Endothelial cell (in vitro differentiated cells): ENCODE results near the gene DGCR2. TPM values are rescaled to one million over a fixed set of nuclear protein-coding genes. Genes with fewer than 3 reads are reported as not detected.

Source experiments
- DNase-seq: peaks from one replicate; pipeline ENCODE4 v3.0.0; 2021; ENCODE audit warnings: low spot score
- H3K27ac Mint-ChIP-seq: one replicate; pipeline ENCODE4 v1.8.0; 2021; ENCODE audit warnings: mixed read lengths, inconsistent platforms; ENCODE audit not compliant: unreplicated experiment
- H3K27me3 Mint-ChIP-seq: one replicate; pipeline ENCODE4 v1.8.0; 2021; ENCODE audit warnings: mild to moderate bottlenecking, moderate library complexity, mixed read lengths, inconsistent platforms; ENCODE audit not compliant: unreplicated experiment
- H3K36me3 Mint-ChIP-seq: one replicate; pipeline ENCODE4 v1.8.0; 2021; ENCODE audit warnings: mild to moderate bottlenecking, low read depth, mixed read lengths, inconsistent platforms; ENCODE audit not compliant: unreplicated experiment
- H3K4me1 Mint-ChIP-seq: one replicate; pipeline ENCODE4 v1.8.0; 2021; ENCODE audit warnings: mild to moderate bottlenecking, mixed read lengths, inconsistent platforms; ENCODE audit not compliant: unreplicated experiment
- H3K4me3 Mint-ChIP-seq: one replicate; pipeline ENCODE4 v1.8.0; 2021; ENCODE audit warnings: mild to moderate bottlenecking, mixed read lengths, inconsistent platforms; ENCODE audit not compliant: unreplicated experiment
- H3K9me3 Mint-ChIP-seq: one replicate; pipeline ENCODE4 v1.8.0; 2021; ENCODE audit warnings: mixed read lengths, inconsistent platforms; ENCODE audit not compliant: unreplicated experiment
- total RNA-seq: library from RNA; stranded (reverse); fragmentation: NEBNext Ultra II Directional; extraction: Animal tissue kit (Norgen Biotek cat#: 25700); gene quantifications from one replicate; pipeline ENCODE4 v1.2.1, GENCODE V29; 2021; ENCODE audit not compliant: unreplicated experiment
- TF ChIP-seq, protein P1 (sequence below): fragments of 200-600 bp; sonication (generic); IDR thresholded peaks from one replicate; pipeline ENCODE4 v1.5.0; 2021; ENCODE audit warnings: antibody characterized with exemption; ENCODE audit not compliant: unreplicated experiment

Gene DGCR2
- total RNA-seq, 1 donor from 2014 or later: 46.7 TPM

- Mint-ChIP-seq H3K36me3 (peaks cover 7% of the 10 kb centered on the region), H3K4me3 (no peak overlapping the region), H3K9me3 (no peaks in the 10 kb centered on the region), H3K4me1 (peaks cover 3% of the 10 kb centered on the region), H3K27me3 (peaks cover 1% of the 10 kb centered on the region), H3K27ac (no peak overlapping the region)
- TF ChIP-seq, protein P1, sequence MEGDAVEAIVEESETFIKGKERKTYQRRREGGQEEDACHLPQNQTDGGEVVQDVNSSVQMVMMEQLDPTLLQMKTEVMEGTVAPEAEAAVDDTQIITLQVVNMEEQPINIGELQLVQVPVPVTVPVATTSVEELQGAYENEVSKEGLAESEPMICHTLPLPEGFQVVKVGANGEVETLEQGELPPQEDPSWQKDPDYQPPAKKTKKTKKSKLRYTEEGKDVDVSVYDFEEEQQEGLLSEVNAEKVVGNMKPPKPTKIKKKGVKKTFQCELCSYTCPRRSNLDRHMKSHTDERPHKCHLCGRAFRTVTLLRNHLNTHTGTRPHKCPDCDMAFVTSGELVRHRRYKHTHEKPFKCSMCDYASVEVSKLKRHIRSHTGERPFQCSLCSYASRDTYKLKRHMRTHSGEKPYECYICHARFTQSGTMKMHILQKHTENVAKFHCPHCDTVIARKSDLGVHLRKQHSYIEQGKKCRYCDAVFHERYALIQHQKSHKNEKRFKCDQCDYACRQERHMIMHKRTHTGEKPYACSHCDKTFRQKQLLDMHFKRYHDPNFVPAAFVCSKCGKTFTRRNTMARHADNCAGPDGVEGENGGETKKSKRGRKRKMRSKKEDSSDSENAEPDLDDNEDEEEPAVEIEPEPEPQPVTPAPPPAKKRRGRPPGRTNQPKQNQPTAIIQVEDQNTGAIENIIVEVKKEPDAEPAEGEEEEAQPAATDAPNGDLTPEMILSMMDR: no peak
- no peak for DNase-seq
Measured at GRCh38 chr22:19114984-19115552, 7.1 kb downstream of the DGCR2 start.

GRCh38 chr22:19113429-19113828 lies 8.8 kb downstream of the DGCR2 start:
- TF ChIP-seq, protein P1: no peak
- no peak overlapping the region for H3K27ac Mint-ChIP-seq
- DNase-seq: no peak
- peaks cover 7% of the 10 kb centered on the region for H3K36me3 Mint-ChIP-seq
- H3K9me3 Mint-ChIP-seq: no peaks in the 10 kb centered on the region
- peaks cover 15% of the 10 kb centered on the region for H3K4me1 Mint-ChIP-seq
- H3K4me3 Mint-ChIP-seq: no peak overlapping the region
- peaks cover 1% of the 10 kb centered on the region for H3K27me3 Mint-ChIP-seq

- Mint-ChIP-seq H3K9me3 (no peaks in the 10 kb centered on the region), H3K4me3 (no peak overlapping the region), H3K27ac (no peak overlapping the region), H3K36me3 (peaks cover 7% of the 10 kb centered on the region), H3K4me1 (peaks cover 15% of the 10 kb centered on the region), H3K27me3 (peaks cover 1% of the 10 kb centered on the region)
- DNase-seq: no peak
- TF ChIP-seq, protein P1: no peak
Measured at GRCh38 chr22:19111584-19111983, 10.6 kb downstream of the DGCR2 start.

- Mint-ChIP-seq H3K4me1 (peaks cover 15% of the 10 kb centered on the region), H3K36me3 (peaks cover 7% of the 10 kb centered on the region), H3K4me3 (no peak overlapping the region), H3K27me3 (peaks cover 1% of the 10 kb centered on the region), H3K27ac (no peak overlapping the region), H3K9me3 (no peaks in the 10 kb centered on the region)
- TF ChIP-seq, protein P1: no peak
- no peak for DNase-seq
Measured at GRCh38 chr22:19111140-19111539, 11.1 kb downstream of the DGCR2 start.

GRCh38 chr22:19110646-19111045 lies 11.6 kb downstream of the DGCR2 start:
- H3K27ac Mint-ChIP-seq: no peak overlapping the region
- TF ChIP-seq, protein P1: no peak
- H3K4me1 Mint-ChIP-seq: peaks cover 15% of the 10 kb centered on the region
- peaks cover 1% of the 10 kb centered on the region for H3K27me3 Mint-ChIP-seq
- H3K36me3 Mint-ChIP-seq: peaks cover 4% of the 10 kb centered on the region
- H3K4me3 Mint-ChIP-seq: no peak overlapping the region
- no peaks in the 10 kb centered on the region for H3K9me3 Mint-ChIP-seq
- DNase-seq: no peak
